ENCODE data around the gene PPP1R9B. TPM values are rescaled to one million over a fixed set of nuclear protein-coding genes. Genes with fewer than 3 reads are reported as not detected.

Gene PPP1R9B
- total RNA-seq, 3 donors from 2014 or later (not counting 1 experiment from before 2014, with no cell fraction given), result 124 to 162 (median 135) TPM

GRCh38 chr17:50141026-50141744 lies 9.3 kb downstream of the PPP1R9B start:
- peak overlapping the region; percentile 81 to 84 for H3K27ac Mint-ChIP-seq
- TF ChIP-seq CTCF (IDR thresholded peaks at IDR 0.05), result no peak
- peaks cover 66 to 91% of the 10 kb centered on the region in 2 donors for H3K4me1 Mint-ChIP-seq
- peak overlapping the region; percentile 67 for H3K4me3 Mint-ChIP-seq
- H3K9me3 Mint-ChIP-seq, result no peaks in the 10 kb centered on the region
- Histone ChIP-seq H3K4me1 (ENCODE audit: control insufficient read depth, insufficient read depth, low read length) (peaks cover 70% of the 10 kb centered on the region), H3K27ac (ENCODE audit: low read length) (peak overlapping the region; percentile 44), H3K36me3 (ENCODE audit: control insufficient read depth, insufficient read depth, low read length) (peaks cover 87% of the 10 kb centered on the region), H3K4me3 (ENCODE audit: low read length) (no peak overlapping the region), H3K9me3 (ENCODE audit: control insufficient read depth, insufficient read depth, low read length) (no peaks in the 10 kb centered on the region), H3K27me3 (ENCODE audit: control insufficient read depth, insufficient read depth, low read length) (no peaks in the 10 kb centered on the region)
- 92% methylated on average over 16 of the region's 16 CpGs for WGBS (ENCODE audit: insufficient coverage)
- no peak for DNase-seq
- H3K27me3 Mint-ChIP-seq (ENCODE audit: low read depth in 2 of 2), result no peaks in the 10 kb centered on the region
- H3K36me3 Mint-ChIP-seq, result no peaks in the 10 kb centered on the region
- no peak for ATAC-seq
- intact Hi-C loops (cut with micrococcal nuclease), result no loop called here

GRCh38 chr17:50139950-50140885 lies 10.3 kb downstream of the PPP1R9B start:
- H3K9me3 ChIP-seq (ENCODE audit: control insufficient read depth, insufficient read depth, low read length), result no peaks in the 10 kb centered on the region
- peaks cover 93% of the 10 kb centered on the region for H3K36me3 ChIP-seq (ENCODE audit: control insufficient read depth, insufficient read depth, low read length)
- no peaks in the 10 kb centered on the region for H3K9me3 Mint-ChIP-seq
- H3K4me3 Mint-ChIP-seq, result peak overlapping the region; percentile 14
- H3K27me3 Mint-ChIP-seq (ENCODE audit: low read depth in 2 of 2), result no peaks in the 10 kb centered on the region
- 22% methylated on average over 17 of the region's 19 CpGs for WGBS (ENCODE audit: insufficient coverage)
- H3K4me3 ChIP-seq (ENCODE audit: low read length), result no peak overlapping the region
- intact Hi-C loops (cut with micrococcal nuclease), result loop anchor here (1.0 kb wide), 1 partner anchor 21 kb away; no protein-coding TSS in a partner anchor
- peak overlapping the region; percentile 37 for H3K27ac ChIP-seq (ENCODE audit: low read length)
- peaks cover 60% of the 10 kb centered on the region for H3K4me1 ChIP-seq (ENCODE audit: control insufficient read depth, insufficient read depth, low read length)
- peak; percentile 91 for TF ChIP-seq CTCF (IDR thresholded peaks at IDR 0.05)
- DNase-seq (peak; percentile 81 to 88), ATAC-seq (peak; percentile 88 to 90 (median 89))
- H3K27me3 ChIP-seq (ENCODE audit: control insufficient read depth, insufficient read depth, low read length), result no peaks in the 10 kb centered on the region
- H3K4me1 Mint-ChIP-seq, result peaks cover 58 to 82% of the 10 kb centered on the region in 2 donors
- H3K27ac Mint-ChIP-seq, result peak overlapping the region; percentile 81 to 84
- no peaks in the 10 kb centered on the region for H3K36me3 Mint-ChIP-seq

GRCh38 chr17:50139185-50139783 lies 11.2 kb downstream of the PPP1R9B start:
- 91% methylated on average over 15 of the region's 15 CpGs for WGBS (ENCODE audit: insufficient coverage)
- intact Hi-C loops (cut with micrococcal nuclease), result no loop called here
- H3K9me3 Mint-ChIP-seq, result no peaks in the 10 kb centered on the region

More at GRCh38 chr17:50139185-50139783, 11.2 kb downstream of the PPP1R9B start:
- no peak for TF ChIP-seq CTCF (IDR thresholded peaks at IDR 0.05)
- H3K27me3 Mint-ChIP-seq (ENCODE audit: low read depth in 2 of 2), result no peaks in the 10 kb centered on the region
- DNase-seq, result no peak
- no peak for ATAC-seq
- H3K36me3 Mint-ChIP-seq, result no peaks in the 10 kb centered on the region
- Histone ChIP-seq H3K36me3 (ENCODE audit: control insufficient read depth, insufficient read depth, low read length) (peaks cover 91% of the 10 kb centered on the region), H3K4me3 (ENCODE audit: low read length) (no peak overlapping the region), H3K4me1 (ENCODE audit: control insufficient read depth, insufficient read depth, low read length) (peaks cover 51% of the 10 kb centered on the region), H3K27me3 (ENCODE audit: control insufficient read depth, insufficient read depth, low read length) (no peaks in the 10 kb centered on the region), H3K27ac (ENCODE audit: low read length) (no peak overlapping the region), H3K9me3 (ENCODE audit: control insufficient read depth, insufficient read depth, low read length) (no peaks in the 10 kb centered on the region)
- H3K4me1 Mint-ChIP-seq, result peaks cover 48 to 72% of the 10 kb centered on the region in 2 donors
- H3K4me3 Mint-ChIP-seq, result no peak overlapping the region
- H3K27ac Mint-ChIP-seq, result peak overlapping the region; percentile 81 to 84
